Measurements from ENCODE around the gene CPNE5. TPM values are rescaled to one million over a fixed set of nuclear protein-coding genes. Genes with fewer than 3 reads are reported as not detected.

CPNE5 gene
- total and polyA plus RNA-seq, 2 of the 4 experiments (the other 2 are of a cell fraction) = 0.07 TPM; not detected in 1

DNA sequence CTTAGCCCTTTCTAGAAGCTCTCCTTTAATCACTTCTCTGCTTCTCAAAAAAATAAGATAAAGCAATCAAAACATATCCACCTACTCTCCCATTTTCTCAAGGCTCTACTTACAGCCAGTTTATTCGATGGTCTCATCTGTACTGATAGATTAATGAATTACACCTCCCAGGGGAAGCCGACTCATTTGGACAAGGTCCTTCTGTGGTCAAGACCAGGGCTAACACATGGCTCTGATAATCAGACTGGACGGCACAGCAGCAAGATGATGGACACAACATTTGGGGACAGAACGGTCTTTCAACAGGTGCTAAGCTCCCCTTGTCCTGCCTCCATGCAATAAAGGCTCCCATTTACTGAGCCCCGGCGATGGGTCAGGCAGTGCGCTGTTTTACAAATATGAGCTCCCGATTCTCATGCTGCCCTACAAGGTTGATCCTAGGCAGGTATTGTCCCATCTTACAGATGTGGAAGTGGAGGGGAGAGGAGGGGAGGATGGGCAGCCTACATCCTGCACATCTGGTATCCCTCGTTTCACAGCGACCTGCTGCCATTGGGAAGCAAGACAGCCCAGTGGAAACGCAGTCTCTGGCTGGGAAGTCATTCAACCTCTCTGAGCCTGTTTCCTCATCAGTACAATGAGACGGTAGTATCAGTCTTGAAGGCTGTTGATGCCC is 15.7 kb downstream of the CPNE5 start:
- H3K27ac ChIP-seq (ENCODE audit: insufficient read depth, low read length) = no peak overlapping the region
- ATAC-seq (ENCODE audit: low read depth) = no peak
- H4K91ac ChIP-seq (ENCODE audit: insufficient read depth, low read depth, low read length) = no peak overlapping the region
- H3K9me1 ChIP-seq (ENCODE audit: insufficient read depth, low read length) = peaks cover 5% of the 10 kb centered on the region; the same call in 1 of the 2 replicates
- H2AK9ac ChIP-seq (replicated peaks; ENCODE audit: low read depth, low read length, poor library complexity) = no peak overlapping the region
- TF ChIP-seq, protein P1, sequence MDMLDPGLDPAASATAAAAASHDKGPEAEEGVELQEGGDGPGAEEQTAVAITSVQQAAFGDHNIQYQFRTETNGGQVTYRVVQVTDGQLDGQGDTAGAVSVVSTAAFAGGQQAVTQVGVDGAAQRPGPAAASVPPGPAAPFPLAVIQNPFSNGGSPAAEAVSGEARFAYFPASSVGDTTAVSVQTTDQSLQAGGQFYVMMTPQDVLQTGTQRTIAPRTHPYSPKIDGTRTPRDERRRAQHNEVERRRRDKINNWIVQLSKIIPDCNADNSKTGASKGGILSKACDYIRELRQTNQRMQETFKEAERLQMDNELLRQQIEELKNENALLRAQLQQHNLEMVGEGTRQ (IDR thresholded peaks at IDR 0.05; ENCODE audit: low read depth, low read length) = no peak
- TF ChIP-seq POLR2A (IDR thresholded peaks at IDR 0.05; ENCODE audit: low read depth, low read length) (no peak), CHD1 (IDR thresholded peaks at IDR 0.05; ENCODE audit: low read depth, low read length) (no peak), MAFK (IDR thresholded peaks at IDR 0.05; ENCODE audit: low read depth, low read length) (no peak), FOS (IDR thresholded peaks at IDR 0.05; ENCODE audit: low read depth, low read length) (no peak), RCOR1 (IDR thresholded peaks at IDR 0.05; ENCODE audit: insufficient replicate concordance, low read length) (no peak), RAD21 (IDR thresholded peaks at IDR 0.05; ENCODE audit: low read length) (no peak)
- TF ChIP-seq, protein P2, sequence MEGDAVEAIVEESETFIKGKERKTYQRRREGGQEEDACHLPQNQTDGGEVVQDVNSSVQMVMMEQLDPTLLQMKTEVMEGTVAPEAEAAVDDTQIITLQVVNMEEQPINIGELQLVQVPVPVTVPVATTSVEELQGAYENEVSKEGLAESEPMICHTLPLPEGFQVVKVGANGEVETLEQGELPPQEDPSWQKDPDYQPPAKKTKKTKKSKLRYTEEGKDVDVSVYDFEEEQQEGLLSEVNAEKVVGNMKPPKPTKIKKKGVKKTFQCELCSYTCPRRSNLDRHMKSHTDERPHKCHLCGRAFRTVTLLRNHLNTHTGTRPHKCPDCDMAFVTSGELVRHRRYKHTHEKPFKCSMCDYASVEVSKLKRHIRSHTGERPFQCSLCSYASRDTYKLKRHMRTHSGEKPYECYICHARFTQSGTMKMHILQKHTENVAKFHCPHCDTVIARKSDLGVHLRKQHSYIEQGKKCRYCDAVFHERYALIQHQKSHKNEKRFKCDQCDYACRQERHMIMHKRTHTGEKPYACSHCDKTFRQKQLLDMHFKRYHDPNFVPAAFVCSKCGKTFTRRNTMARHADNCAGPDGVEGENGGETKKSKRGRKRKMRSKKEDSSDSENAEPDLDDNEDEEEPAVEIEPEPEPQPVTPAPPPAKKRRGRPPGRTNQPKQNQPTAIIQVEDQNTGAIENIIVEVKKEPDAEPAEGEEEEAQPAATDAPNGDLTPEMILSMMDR (conservative IDR thresholded peaks at IDR 0.05; ENCODE audit: low read depth, low read length) = no peak
- H3K4me3 ChIP-seq (ENCODE audit: insufficient read depth, low read depth, low read length) = no peak overlapping the region
- H3K9me3 ChIP-seq (ENCODE audit: control insufficient read depth, insufficient read depth, low read length) = no peaks in the 10 kb centered on the region
- in situ Hi-C loops (cut with MboI; ENCODE audit: low sequenced_read_pairs) (no loop called here), dilution Hi-C loops (cut with HindIII; ENCODE audit: low sequenced_read_pairs, unreplicated experiment) (no loop called here), intact Hi-C loops (cut with micrococcal nuclease) (no loop called here)
- no peak overlapping the region for H2BK15ac ChIP-seq (ENCODE audit: low read depth, low read length)
- H2BK5ac ChIP-seq (ENCODE audit: low read depth, low read length, poor library complexity, severe bottlenecking) = no peak overlapping the region
- no peak overlapping the region for H4K5ac ChIP-seq (ENCODE audit: low read depth, low read length)
- no peak for DNase-seq
- no peaks in the 10 kb centered on the region for H3K79me1 ChIP-seq (ENCODE audit: low read depth in 1 of 2, low read length in 2 of 2)
- no peak overlapping the region for H3K4me2 ChIP-seq (ENCODE audit: low read depth, low read length)
- peaks cover 3% of the 10 kb centered on the region; the same call in 1 of the 2 replicates for H3K27me3 ChIP-seq (ENCODE audit: control insufficient read depth, insufficient read depth, low read length)
- no peak overlapping the region for H2AK5ac ChIP-seq (ENCODE audit: low read depth, low read length)
- no peak overlapping the region for H3K23ac ChIP-seq (ENCODE audit: low read depth, low read length)
- H3K4ac ChIP-seq (ENCODE audit: low read depth, low read length) = no peak overlapping the region
- no peak overlapping the region for H3K18ac ChIP-seq (ENCODE audit: low read depth, low read length)
- H3K14ac ChIP-seq (replicated peaks; ENCODE audit: low read depth, low read length) = no peak overlapping the region
- no peak overlapping the region for H4K8ac ChIP-seq (ENCODE audit: low read depth in 2 of 2, low read length in 2 of 2)
- no peak overlapping the region for H2BK20ac ChIP-seq (ENCODE audit: low read depth, low read length)
- no peaks in the 10 kb centered on the region for H4K20me1 ChIP-seq (ENCODE audit: insufficient read depth, low read length)
- H3K4me1 ChIP-seq (ENCODE audit: control insufficient read depth, insufficient read depth, low read length) = peaks cover 9% of the 10 kb centered on the region
- 77% methylated on average over 6 of the region's 12 CpGs; no CpG with 5 or more reads in 1 of the 2 experiments for WGBS, 2 experiments (ENCODE audit: extremely low coverage in 2 of 2, insufficient read length in 1 of 2)
- no peaks in the 10 kb centered on the region for H3K36me3 ChIP-seq (ENCODE audit: control insufficient read depth, insufficient read depth, low read length)
- H3K56ac ChIP-seq (ENCODE audit: extremely low read depth, insufficient read depth, low read length) = no peak overlapping the region
- H2BK120ac ChIP-seq (ENCODE audit: low read depth, low read length) = no peak overlapping the region
- ChIA-PET POLR2A (ENCODE audit: unreplicated experiment) (no interaction called here), CTCF (no interaction called here)
- no TSS peak for BruUV-seq (replicated peaks)
- H3K9ac ChIP-seq (ENCODE audit: low read depth, low read length) = no peak overlapping the region
- H2AFZ ChIP-seq (replicated peaks; ENCODE audit: low read length, poor library complexity) = no peak overlapping the region
